DND-41 (cell line): ENCODE data around the gene MAP3K9.

ENCODE experiments used
- ATAC-seq: fragments of 200-7000 bp; cut with Tn5 transposase; 3 replicates; pipeline ENCODE4 v1.9.1; 2021; ENCODE audit warnings: low read depth; ENCODE audit not compliant: insufficient read depth
- DNase-seq: peaks from one replicate; pipeline ENCODE4 v3.0.0-alpha.2; 2020
- H2AFZ ChIP-seq: 2 replicates; pipeline ENCODE4 v1.6.0; 2012; ENCODE audit warnings: low read depth, low read length
- H3K27ac ChIP-seq: 2 replicates; pipeline ENCODE4 v1.5.1; 2012; ENCODE audit warnings: low read length, inconsistent platforms
- H3K27me3 ChIP-seq: fragments of 200-600 bp; sonication (generic); 2 replicates; pipeline ENCODE4 v1.6.0; 2012; ENCODE audit warnings: low read length, mild to moderate bottlenecking, inconsistent platforms; ENCODE audit not compliant: insufficient read depth, poor library complexity
- H3K36me3 ChIP-seq: 2 replicates; pipeline ENCODE4 v1.5.1; 2012; ENCODE audit warnings: low read length, inconsistent platforms; ENCODE audit not compliant: insufficient read depth
- H3K4me1 ChIP-seq: 2 replicates; pipeline ENCODE4 v1.5.1; 2012; ENCODE audit warnings: mild to moderate bottlenecking, low read length; ENCODE audit not compliant: insufficient read depth
- H3K4me2 ChIP-seq: 2 replicates; pipeline ENCODE4 v1.6.0; 2012; ENCODE audit warnings: mild to moderate bottlenecking, moderate library complexity, low read length, inconsistent platforms; ENCODE audit not compliant: insufficient read depth
- H3K4me3 ChIP-seq, 2 experiments: fragments of 200-600 bp in 1 of 2; shearing (Covaris generic) in 1 of 2; 2 replicates each; pipeline ENCODE4 v1.5.1; 2012 to 2016; ENCODE audit warnings: inconsistent platforms in 2 of 2, low read length in 2 of 2, mild to moderate bottlenecking in 2 of 2, low read depth in 1 of 2, moderate library complexity in 1 of 2
- H3K79me2 ChIP-seq: 2 replicates; pipeline ENCODE4 v1.6.0; 2012; ENCODE audit warnings: low read length, inconsistent platforms; ENCODE audit not compliant: insufficient read depth
- H3K9ac ChIP-seq: 2 replicates; pipeline ENCODE4 v1.6.0; 2012; ENCODE audit warnings: low read depth, mild to moderate bottlenecking, inconsistent platforms, low read length, moderate library complexity
- H3K9me3 ChIP-seq: 2 replicates; pipeline ENCODE4 v1.5.1; 2012; ENCODE audit warnings: low read length, moderate library complexity, mild to moderate bottlenecking, inconsistent platforms; ENCODE audit not compliant: insufficient read depth, severe bottlenecking
- H4K20me1 ChIP-seq: 2 replicates; pipeline ENCODE4 v1.6.0; 2012; ENCODE audit warnings: low read length; ENCODE audit not compliant: insufficient read depth
- EZH2 ChIP-seq: IDR thresholded peaks from 3 replicates; pipeline ENCODE4 v1.6.1; 2012; ENCODE audit warnings: borderline replicate concordance, low read depth, mild to moderate bottlenecking, moderate library complexity, low read length, inconsistent platforms; ENCODE audit not compliant: severe bottlenecking
- TF ChIP-seq, protein P1 (sequence below): IDR thresholded peaks from 2 replicates; pipeline ENCODE4 v1.5.1; 2012; ENCODE audit warnings: borderline replicate concordance, low read length, moderate library complexity, mild to moderate bottlenecking; ENCODE audit not compliant: poor library complexity, severe bottlenecking; ENCODE audit errors: extremely low read depth

Gene MAP3K9

GRCh38 chr14:70845601-70846000 lies 36.3 kb upstream of the MAP3K9 start:
- TF ChIP-seq EZH2 = no peak
- TF ChIP-seq, protein P1, sequence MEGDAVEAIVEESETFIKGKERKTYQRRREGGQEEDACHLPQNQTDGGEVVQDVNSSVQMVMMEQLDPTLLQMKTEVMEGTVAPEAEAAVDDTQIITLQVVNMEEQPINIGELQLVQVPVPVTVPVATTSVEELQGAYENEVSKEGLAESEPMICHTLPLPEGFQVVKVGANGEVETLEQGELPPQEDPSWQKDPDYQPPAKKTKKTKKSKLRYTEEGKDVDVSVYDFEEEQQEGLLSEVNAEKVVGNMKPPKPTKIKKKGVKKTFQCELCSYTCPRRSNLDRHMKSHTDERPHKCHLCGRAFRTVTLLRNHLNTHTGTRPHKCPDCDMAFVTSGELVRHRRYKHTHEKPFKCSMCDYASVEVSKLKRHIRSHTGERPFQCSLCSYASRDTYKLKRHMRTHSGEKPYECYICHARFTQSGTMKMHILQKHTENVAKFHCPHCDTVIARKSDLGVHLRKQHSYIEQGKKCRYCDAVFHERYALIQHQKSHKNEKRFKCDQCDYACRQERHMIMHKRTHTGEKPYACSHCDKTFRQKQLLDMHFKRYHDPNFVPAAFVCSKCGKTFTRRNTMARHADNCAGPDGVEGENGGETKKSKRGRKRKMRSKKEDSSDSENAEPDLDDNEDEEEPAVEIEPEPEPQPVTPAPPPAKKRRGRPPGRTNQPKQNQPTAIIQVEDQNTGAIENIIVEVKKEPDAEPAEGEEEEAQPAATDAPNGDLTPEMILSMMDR = no peak
- H3K79me2 ChIP-seq = no peaks in the 10 kb centered on the region
- H3K27me3 ChIP-seq = no peaks in the 10 kb centered on the region
- H3K27ac ChIP-seq = no peak overlapping the region
- H3K9ac ChIP-seq = no peak overlapping the region
- no peaks in the 10 kb centered on the region for H3K9me3 ChIP-seq
- no peak overlapping the region for H3K4me2 ChIP-seq
- H3K4me3 ChIP-seq = no peak overlapping the region
- H2AFZ ChIP-seq = no peak overlapping the region
- no peaks in the 10 kb centered on the region for H3K4me1 ChIP-seq
- ATAC-seq (no peak), DNase-seq (no peak)
- H3K36me3 ChIP-seq = no peaks in the 10 kb centered on the region
- no peaks in the 10 kb centered on the region for H4K20me1 ChIP-seq

- Histone ChIP-seq H4K20me1 (no peaks in the 10 kb centered on the region), H3K9ac (no peak overlapping the region), H3K27ac (no peak overlapping the region), H3K79me2 (no peaks in the 10 kb centered on the region), H3K4me1 (no peaks in the 10 kb centered on the region), H3K27me3 (no peaks in the 10 kb centered on the region), H3K9me3 (no peaks in the 10 kb centered on the region), H3K4me3 (no peak overlapping the region), H3K36me3 (no peaks in the 10 kb centered on the region), H3K4me2 (no peak overlapping the region), H2AFZ (no peak overlapping the region)
- DNase-seq (no peak), ATAC-seq (no peak)
- TF ChIP-seq EZH2 = no peak
- TF ChIP-seq, protein P1 = no peak
These were observed 33.6 kb upstream of the MAP3K9 start for GRCh38 chr14:70842851-70843462.

- Histone ChIP-seq H3K9ac (no peak overlapping the region), H3K9me3 (no peaks in the 10 kb centered on the region), H3K4me2 (no peak overlapping the region), H3K27ac (no peak overlapping the region), H3K27me3 (no peaks in the 10 kb centered on the region), H3K79me2 (no peaks in the 10 kb centered on the region), H3K4me3 (no peak overlapping the region), H2AFZ (no peak overlapping the region), H4K20me1 (no peaks in the 10 kb centered on the region), H3K4me1 (no peaks in the 10 kb centered on the region), H3K36me3 (no peaks in the 10 kb centered on the region)
- ATAC-seq (no peak), DNase-seq (no peak)
- TF ChIP-seq, protein P1 = no peak
- no peak for TF ChIP-seq EZH2
These were observed 28.8 kb upstream of the MAP3K9 start for GRCh38 chr14:70838076-70838475.
